ENCODE results near the gene DENND6A.

The DENND6A gene

GRCh38 chr3:57692396-57693147 is at the start of gene DENND6A:
Gene DENND6A, minus strand, starts transcription at chr3:57693077. Its CDS starts 59 bp downstream, at chr3:57693018.
- DNase-seq (ENCODE audit: low read depth) = peak; percentile 98
- peak within 1 kb of the TSS; percentile 58 for H3K4me3 ChIP-seq (ENCODE audit: low read depth, low read length)
- no peak for TF ChIP-seq CTCF (IDR thresholded peaks at IDR 0.05; ENCODE audit: insufficient read depth, low read depth, low read length, missing control alignments)

DNA sequence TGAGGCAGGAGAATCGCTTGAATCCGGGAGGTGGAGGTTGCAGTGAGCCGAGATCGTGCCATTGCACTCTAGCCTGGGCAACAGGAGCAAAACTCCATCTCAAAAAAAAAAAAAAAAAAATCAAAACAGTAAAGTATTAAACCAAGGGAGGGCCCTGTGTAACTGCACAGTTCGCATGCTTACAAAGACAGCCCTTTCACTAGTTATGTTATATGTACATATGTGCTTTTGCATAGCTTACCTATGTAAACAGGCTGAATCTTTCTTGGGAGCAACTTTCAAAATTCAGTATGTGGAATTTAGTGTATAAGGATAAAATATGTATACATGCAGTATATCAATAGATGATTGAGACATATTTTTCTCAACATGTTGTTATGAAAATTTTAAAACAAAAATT is 47.1 kb upstream of the DENND6A start:
- DNase-seq (ENCODE audit: low read depth) = no peak
- no peak for TF ChIP-seq CTCF (IDR thresholded peaks at IDR 0.05; ENCODE audit: insufficient read depth, low read depth, low read length, missing control alignments)

DNA sequence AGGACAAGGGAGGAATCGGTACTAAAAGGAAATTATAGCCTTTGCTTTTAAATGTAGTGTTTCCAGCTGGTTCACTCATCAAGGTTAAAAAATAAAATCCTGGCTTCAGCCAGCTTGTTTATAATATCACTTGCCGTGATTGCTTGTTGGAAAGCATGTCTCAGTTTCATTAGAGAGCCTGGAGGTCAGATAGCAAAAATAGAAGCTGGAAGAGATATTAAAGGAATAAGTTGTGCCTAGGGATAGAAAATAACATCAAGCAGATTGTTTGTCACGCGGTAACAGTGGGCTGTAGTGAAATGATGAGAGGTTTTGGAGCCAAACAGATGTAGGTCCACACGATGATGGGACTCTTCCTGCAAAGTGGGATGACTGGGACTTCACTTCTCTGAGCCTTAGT is 45.5 kb upstream of the DENND6A start:
- DNase-seq (ENCODE audit: low read depth) = no peak
- no peak overlapping the region for H3K4me3 ChIP-seq (ENCODE audit: low read depth, low read length)
- TF ChIP-seq CTCF (IDR thresholded peaks at IDR 0.05; ENCODE audit: insufficient read depth, low read depth, low read length, missing control alignments) = no peak

More for the DNA sequence above, 47.1 kb upstream of the DENND6A start:
- no peak overlapping the region for H3K4me3 ChIP-seq (ENCODE audit: low read depth, low read length)

- H3K4me3 ChIP-seq (ENCODE audit: low read depth, low read length) = no peak overlapping the region
- no peak for TF ChIP-seq CTCF (IDR thresholded peaks at IDR 0.05; ENCODE audit: insufficient read depth, low read depth, low read length, missing control alignments)
- DNase-seq (ENCODE audit: low read depth) = no peak
Observed at GRCh38 chr3:57737840-57738239, 45.0 kb upstream of the DENND6A start.

GRCh38 chr3:57735405-57735804 is 42.5 kb upstream of the DENND6A start:
- TF ChIP-seq CTCF (IDR thresholded peaks at IDR 0.05; ENCODE audit: insufficient read depth, low read depth, low read length, missing control alignments) = no peak
- DNase-seq (ENCODE audit: low read depth) = no peak
- no peak overlapping the region for H3K4me3 ChIP-seq (ENCODE audit: low read depth, low read length)

DNA sequence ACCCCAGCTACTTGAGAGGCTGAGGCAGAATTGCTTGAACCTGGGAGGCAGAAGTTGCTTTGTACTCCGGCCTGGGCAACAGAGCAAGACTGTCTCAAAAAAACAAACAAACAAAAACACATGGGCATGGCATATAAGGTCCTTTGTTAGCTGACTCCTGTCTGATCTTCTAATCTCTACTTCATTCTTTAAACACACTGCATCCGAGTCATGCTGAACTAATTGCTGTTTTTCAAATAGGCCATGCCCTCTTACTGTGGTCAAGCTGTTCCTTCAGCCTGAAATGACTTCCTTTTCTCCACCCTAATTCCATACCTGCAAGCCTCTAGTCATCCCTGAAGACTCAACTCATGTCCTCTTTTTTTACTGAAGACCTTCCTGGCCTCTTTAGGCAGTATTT is 40.9 kb upstream of the DENND6A start:
- no peak for DNase-seq (ENCODE audit: low read depth)
- H3K4me3 ChIP-seq (ENCODE audit: low read depth, low read length) = no peak overlapping the region
- no peak for TF ChIP-seq CTCF (IDR thresholded peaks at IDR 0.05; ENCODE audit: insufficient read depth, low read depth, low read length, missing control alignments)

DNA sequence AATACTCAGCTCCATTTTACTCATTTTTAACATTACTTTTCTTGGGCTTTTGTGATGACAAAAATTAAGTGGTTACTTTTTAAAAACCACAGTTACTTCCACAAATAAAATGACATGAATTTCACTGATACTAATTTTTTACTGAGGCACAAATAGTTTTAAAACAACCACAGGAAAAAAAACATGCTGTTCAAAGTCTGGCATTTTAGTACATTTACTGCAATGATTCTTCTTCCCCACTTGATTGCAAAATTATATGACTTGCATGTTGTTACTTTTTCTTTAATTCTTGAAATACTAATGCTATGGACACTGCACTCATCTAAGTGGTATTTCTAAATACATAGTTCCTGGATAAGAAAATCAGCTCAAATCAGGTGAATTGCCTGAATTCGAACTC is 38.4 kb upstream of the DENND6A start:
- TF ChIP-seq CTCF (IDR thresholded peaks at IDR 0.05; ENCODE audit: insufficient read depth, low read depth, low read length, missing control alignments) = no peak
- no peak overlapping the region for H3K4me3 ChIP-seq (ENCODE audit: low read depth, low read length)
- DNase-seq (ENCODE audit: low read depth) = no peak
